Thyroid gland (tissue), 4 donors: Measurements from ENCODE around the gene SAE1.

Source experiments
- CTCF ChIP-seq, 6 experiments: fragments of 200-600 bp in 3 of 6; fragments of 450-650 bp in 3 of 6; sonication (generic) in 3 of 6; IDR thresholded peaks; one replicate each; pipeline ENCODE4 v1.5.1; 2016 to 2019; ENCODE audit warnings: antibody characterized with exemption in 6 of 6, mild to moderate bottlenecking in 2 of 6, inconsistent platforms in 1 of 6, moderate library complexity in 1 of 6
- POLR2A ChIP-seq, 2 donors: fragments of 450-650 bp; IDR thresholded peaks; one replicate each; pipeline ENCODE4 v1.6.1; 2017; ENCODE audit warnings: antibody characterized with exemption in 2 of 2, mild to moderate bottlenecking in 2 of 2, moderate library complexity in 1 of 2

GRCh38 chr19:47098608-47099007, 32.0 kb upstream of the SAE1 start:
- TF ChIP-seq CTCF (IDR thresholded peaks at IDR 0.05) (no peak), POLR2A (IDR thresholded peaks at IDR 0.05) (no peak)
